ENCODE data around the gene SLC13A1. TPM values are rescaled to one million over a fixed set of nuclear protein-coding genes. Genes with fewer than 3 reads are reported as not detected.

SLC13A1 gene
- total RNA-seq, 4 donors from 2014 or later = 0.11 TPM; not detected in 3

DNA sequence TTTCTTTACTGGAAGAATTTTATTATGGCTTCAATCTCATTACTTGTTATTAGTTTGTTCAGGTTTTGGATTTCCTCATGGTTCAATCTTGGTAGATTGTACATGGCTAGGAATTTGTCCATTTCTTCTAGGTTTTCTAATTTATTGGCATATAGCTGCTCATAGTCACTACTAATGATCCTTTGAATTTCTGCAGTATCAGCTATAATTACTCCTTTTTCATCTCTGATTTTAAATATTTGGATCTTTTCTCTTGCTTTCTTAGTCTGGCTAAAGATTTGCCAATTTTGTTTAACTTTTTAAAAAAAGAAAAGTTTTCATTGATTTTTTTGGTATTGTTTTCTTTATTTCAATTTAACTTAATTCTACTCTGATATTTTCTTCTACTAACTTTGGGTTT lies 59.2 kb downstream of the SLC13A1 start:
- Histone ChIP-seq H3K4me3 (no peak overlapping the region), H3K9me3 (no peaks in the 10 kb centered on the region), H3K27ac (replicated peaks in 1 of 4) (no peak overlapping the region), H3K4me1 (no peaks in the 10 kb centered on the region), H3K27me3 (no peaks in the 10 kb centered on the region), H3K36me3 (no peaks in the 10 kb centered on the region)
- intact Hi-C loops (cut with DNase I) = no loop called here
- TF ChIP-seq, protein P1, sequence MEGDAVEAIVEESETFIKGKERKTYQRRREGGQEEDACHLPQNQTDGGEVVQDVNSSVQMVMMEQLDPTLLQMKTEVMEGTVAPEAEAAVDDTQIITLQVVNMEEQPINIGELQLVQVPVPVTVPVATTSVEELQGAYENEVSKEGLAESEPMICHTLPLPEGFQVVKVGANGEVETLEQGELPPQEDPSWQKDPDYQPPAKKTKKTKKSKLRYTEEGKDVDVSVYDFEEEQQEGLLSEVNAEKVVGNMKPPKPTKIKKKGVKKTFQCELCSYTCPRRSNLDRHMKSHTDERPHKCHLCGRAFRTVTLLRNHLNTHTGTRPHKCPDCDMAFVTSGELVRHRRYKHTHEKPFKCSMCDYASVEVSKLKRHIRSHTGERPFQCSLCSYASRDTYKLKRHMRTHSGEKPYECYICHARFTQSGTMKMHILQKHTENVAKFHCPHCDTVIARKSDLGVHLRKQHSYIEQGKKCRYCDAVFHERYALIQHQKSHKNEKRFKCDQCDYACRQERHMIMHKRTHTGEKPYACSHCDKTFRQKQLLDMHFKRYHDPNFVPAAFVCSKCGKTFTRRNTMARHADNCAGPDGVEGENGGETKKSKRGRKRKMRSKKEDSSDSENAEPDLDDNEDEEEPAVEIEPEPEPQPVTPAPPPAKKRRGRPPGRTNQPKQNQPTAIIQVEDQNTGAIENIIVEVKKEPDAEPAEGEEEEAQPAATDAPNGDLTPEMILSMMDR (IDR thresholded peaks at IDR 0.05) = no peak
- TF ChIP-seq POLR2A (IDR thresholded peaks at IDR 0.05; ENCODE audit: low read depth) (no peak), EP300 (IDR thresholded peaks at IDR 0.05) (no peak), POLR2AphosphoS5 (IDR thresholded peaks at IDR 0.05) (no peak)
- no peak for DNase-seq (ENCODE audit: extremely low spot score)

DNA sequence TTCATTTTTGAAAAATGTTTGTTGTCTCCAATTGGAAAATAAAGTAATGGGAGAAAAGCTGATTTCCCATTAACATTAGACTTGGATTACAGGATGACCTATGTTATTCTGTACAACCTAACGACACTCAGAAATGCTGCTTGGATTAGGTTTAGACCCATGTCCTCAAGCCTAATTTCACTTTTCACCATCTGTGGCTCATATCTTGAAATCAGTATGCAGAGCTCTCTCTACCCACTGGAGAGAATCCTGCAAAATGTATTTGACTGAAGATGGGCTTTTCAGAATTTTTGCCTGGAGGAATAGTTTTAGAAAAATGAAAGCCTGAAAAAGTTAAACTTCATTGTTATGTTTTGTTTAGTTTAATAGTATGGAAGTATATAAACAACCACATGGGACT lies 63.8 kb downstream of the SLC13A1 start:
- TF ChIP-seq EP300 (IDR thresholded peaks at IDR 0.05) (no peak), POLR2A (IDR thresholded peaks at IDR 0.05; ENCODE audit: low read depth) (no peak), POLR2AphosphoS5 (IDR thresholded peaks at IDR 0.05) (no peak)
- TF ChIP-seq, protein P1 (IDR thresholded peaks at IDR 0.05) = no peak
- Histone ChIP-seq H3K9me3 (no peaks in the 10 kb centered on the region), H3K4me1 (no peaks in the 10 kb centered on the region), H3K27me3 (no peaks in the 10 kb centered on the region), H3K27ac (replicated peaks in 1 of 4) (no peak overlapping the region), H3K4me3 (no peak overlapping the region), H3K36me3 (no peaks in the 10 kb centered on the region)
- 76% methylated on average over 1 of the region's 1 CpG for WGBS
- DNase-seq (ENCODE audit: extremely low spot score) = no peak
- intact Hi-C loops (cut with DNase I) = no loop called here

DNA sequence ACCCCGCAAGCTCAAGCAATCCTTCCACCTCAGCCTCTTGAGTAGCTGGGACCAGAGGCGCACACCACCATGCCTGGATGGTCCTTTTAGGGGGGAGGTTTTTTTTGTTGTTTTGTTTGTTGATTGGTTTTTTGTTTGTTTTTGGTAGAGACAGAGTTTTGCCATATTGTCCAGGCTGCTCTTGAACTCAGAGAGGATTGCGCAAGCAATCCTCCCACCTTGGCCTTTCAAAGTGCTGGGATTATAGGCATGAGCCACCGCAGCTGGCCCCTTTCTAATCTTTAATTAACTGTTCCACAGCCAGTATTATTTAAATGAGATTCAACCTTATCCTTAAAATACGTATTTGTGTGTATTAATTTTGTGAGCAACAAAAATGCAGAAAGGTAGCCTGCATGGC lies 65.8 kb downstream of the SLC13A1 start:
- no peak overlapping the region for H3K4me3 ChIP-seq
- no peaks in the 10 kb centered on the region for H3K9me3 ChIP-seq
- H3K4me1 ChIP-seq = no peaks in the 10 kb centered on the region
- no peaks in the 10 kb centered on the region for H3K36me3 ChIP-seq
- TF ChIP-seq POLR2A (IDR thresholded peaks at IDR 0.05; ENCODE audit: low read depth) (no peak), EP300 (IDR thresholded peaks at IDR 0.05) (no peak), POLR2AphosphoS5 (IDR thresholded peaks at IDR 0.05) (no peak)
- TF ChIP-seq, protein P1 (IDR thresholded peaks at IDR 0.05) = no peak
- no peak for DNase-seq (ENCODE audit: extremely low spot score)
- intact Hi-C loops (cut with DNase I) = no loop called here
- 91% methylated on average over 5 of the region's 5 CpGs for WGBS
- H3K27ac ChIP-seq (replicated peaks in 1 of 4) = no peak overlapping the region
- no peaks in the 10 kb centered on the region for H3K27me3 ChIP-seq

DNA sequence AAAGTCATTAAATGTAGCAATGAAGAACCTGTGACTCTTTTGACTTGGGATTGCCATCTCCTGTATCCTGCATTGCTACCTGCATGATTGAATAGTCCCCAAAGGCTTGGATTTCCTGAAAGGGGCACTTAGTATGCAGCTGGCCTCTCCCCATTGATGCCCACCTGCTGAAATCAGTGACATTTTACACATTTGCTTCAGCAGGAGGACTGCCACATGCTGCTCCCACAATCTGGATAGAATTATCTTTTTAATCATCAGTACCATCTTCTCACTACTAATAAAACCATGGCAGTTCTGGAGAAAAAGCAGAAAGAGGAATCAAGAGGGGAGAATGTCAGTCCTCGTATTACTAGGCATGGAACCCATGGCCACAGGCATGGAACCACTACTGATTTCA lies 67.8 kb downstream of the SLC13A1 start:
- H3K27me3 ChIP-seq = no peaks in the 10 kb centered on the region
- no peaks in the 10 kb centered on the region for H3K9me3 ChIP-seq
- intact Hi-C loops (cut with DNase I) = no loop called here
- no peak for TF ChIP-seq POLR2A (IDR thresholded peaks at IDR 0.05; ENCODE audit: low read depth)
- TF ChIP-seq, protein P1 (IDR thresholded peaks at IDR 0.05) = no peak
- TF ChIP-seq POLR2AphosphoS5 (IDR thresholded peaks at IDR 0.05) = no peak
- TF ChIP-seq EP300 (IDR thresholded peaks at IDR 0.05) = no peak
- WGBS = 67% methylated on average over 1 of the region's 1 CpG
- H3K4me3 ChIP-seq = no peak overlapping the region
- H3K4me1 ChIP-seq = peaks cover 0 to 5% (median 0%) of the 10 kb centered on the region in 4 donors
- H3K27ac ChIP-seq (replicated peaks in 1 of 4) = no peak overlapping the region
- no peaks in the 10 kb centered on the region for H3K36me3 ChIP-seq
- DNase-seq (ENCODE audit: extremely low spot score) = no peak

DNA sequence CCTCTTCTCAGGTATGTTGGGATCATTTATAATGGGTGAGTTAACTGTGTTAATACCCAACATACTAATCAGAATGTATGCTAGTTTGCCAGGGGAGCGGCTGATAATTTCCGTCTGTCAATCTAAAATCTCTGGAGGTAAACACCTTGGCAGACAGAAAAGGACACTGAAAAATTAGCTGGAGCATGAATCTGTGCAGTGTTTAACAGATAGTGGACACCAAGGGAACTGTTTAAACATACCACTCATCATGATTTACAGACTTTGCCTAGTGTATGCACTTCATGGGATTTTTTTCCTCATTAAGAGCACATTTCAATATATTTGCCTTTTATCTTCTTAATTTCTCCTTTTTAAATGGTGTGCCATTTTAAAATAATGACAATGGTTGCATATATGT lies 68.2 kb downstream of the SLC13A1 start:
- Histone ChIP-seq H3K27ac (replicated peaks in 1 of 4) (no peak overlapping the region), H3K9me3 (no peaks in the 10 kb centered on the region), H3K27me3 (no peaks in the 10 kb centered on the region), H3K36me3 (no peaks in the 10 kb centered on the region), H3K4me1 (peaks cover 0 to 9% (median 0%) of the 10 kb centered on the region in 4 donors), H3K4me3 (no peak overlapping the region)
- no peak for DNase-seq (ENCODE audit: extremely low spot score)
- intact Hi-C loops (cut with DNase I) = no loop called here
- TF ChIP-seq POLR2AphosphoS5 (IDR thresholded peaks at IDR 0.05) = no peak
- TF ChIP-seq EP300 (IDR thresholded peaks at IDR 0.05) = no peak
- no peak for TF ChIP-seq POLR2A (IDR thresholded peaks at IDR 0.05; ENCODE audit: low read depth)
- TF ChIP-seq, protein P1 (IDR thresholded peaks at IDR 0.05) = no peak
- WGBS = 46% methylated on average over 2 of the region's 2 CpGs

All from esophagus muscularis mucosa (tissue), 4 donors.